Astrocyte (in vitro differentiated cells and primary cell): Measurements from ENCODE around the gene CALB2.

Experiments
- EZH2 ChIP-seq: IDR thresholded peaks from 2 replicates; pipeline ENCODE4 v1.6.1; 2012; ENCODE audit warnings: mild to moderate bottlenecking, low read length, inconsistent platforms; ENCODE audit not compliant: insufficient read depth
- TF ChIP-seq, protein P1 (sequence below): IDR thresholded peaks from 2 replicates; pipeline ENCODE4 v1.5.1; 2011; ENCODE audit warnings: low read depth, mild to moderate bottlenecking, inconsistent platforms, low read length, moderate library complexity; ENCODE audit not compliant: insufficient read depth

DNA sequence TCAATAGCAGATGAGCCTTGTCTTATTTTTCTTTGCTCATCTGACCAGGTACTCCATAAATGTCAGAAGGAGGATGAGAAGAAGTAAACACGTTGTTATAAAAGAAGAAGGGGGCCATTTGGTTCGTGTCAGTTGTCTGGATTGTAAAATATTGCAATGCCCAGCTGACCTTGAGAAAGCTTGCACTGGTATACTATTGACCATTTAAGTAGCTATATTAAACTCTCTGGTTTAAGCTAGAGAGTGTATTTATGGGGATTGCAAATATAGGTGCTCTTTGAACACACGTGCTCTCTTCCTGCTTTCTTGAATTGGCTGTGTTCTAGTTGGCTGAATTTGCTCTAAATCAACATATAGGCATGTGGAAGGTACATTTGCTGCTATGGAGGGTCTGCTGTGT lies 43.3 kb upstream of the CALB2 start:
- no peak for TF ChIP-seq EZH2
- TF ChIP-seq, protein P1, sequence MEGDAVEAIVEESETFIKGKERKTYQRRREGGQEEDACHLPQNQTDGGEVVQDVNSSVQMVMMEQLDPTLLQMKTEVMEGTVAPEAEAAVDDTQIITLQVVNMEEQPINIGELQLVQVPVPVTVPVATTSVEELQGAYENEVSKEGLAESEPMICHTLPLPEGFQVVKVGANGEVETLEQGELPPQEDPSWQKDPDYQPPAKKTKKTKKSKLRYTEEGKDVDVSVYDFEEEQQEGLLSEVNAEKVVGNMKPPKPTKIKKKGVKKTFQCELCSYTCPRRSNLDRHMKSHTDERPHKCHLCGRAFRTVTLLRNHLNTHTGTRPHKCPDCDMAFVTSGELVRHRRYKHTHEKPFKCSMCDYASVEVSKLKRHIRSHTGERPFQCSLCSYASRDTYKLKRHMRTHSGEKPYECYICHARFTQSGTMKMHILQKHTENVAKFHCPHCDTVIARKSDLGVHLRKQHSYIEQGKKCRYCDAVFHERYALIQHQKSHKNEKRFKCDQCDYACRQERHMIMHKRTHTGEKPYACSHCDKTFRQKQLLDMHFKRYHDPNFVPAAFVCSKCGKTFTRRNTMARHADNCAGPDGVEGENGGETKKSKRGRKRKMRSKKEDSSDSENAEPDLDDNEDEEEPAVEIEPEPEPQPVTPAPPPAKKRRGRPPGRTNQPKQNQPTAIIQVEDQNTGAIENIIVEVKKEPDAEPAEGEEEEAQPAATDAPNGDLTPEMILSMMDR: no peak
